HG02642 (cell line): ENCODE data around the gene IMMT.
"Not testable (repeated sequence)": the region's sequence is repeated elsewhere in the genome, so short reads cannot be mapped to it uniquely, and the experiment has no call there.

Experiments used
- ATAC-seq: cut with Tn5 transposase; IDR thresholded peaks from one replicate; pipeline ENCODE4 v1.9.1; 2021; ENCODE audit warnings: mild to moderate bottlenecking; ENCODE audit not compliant: unreplicated experiment, poor library complexity

Gene IMMT

GRCh38 chr2:86195055-86195807 is at the start of gene IMMT:
TSS of gene IMMT (minus strand) at chr2:86195462. CDS start at chr2:86195382, 80 bp downstream.
- ATAC-seq: peak; percentile 91

GRCh38 chr2:86244781-86245180 is 49.5 kb upstream of the IMMT start:
- ATAC-seq: not testable (repeated sequence)

GRCh38 chr2:86243950-86244733 is 48.9 kb upstream of the IMMT start:
- ATAC-seq: peak; percentile 47

DNA sequence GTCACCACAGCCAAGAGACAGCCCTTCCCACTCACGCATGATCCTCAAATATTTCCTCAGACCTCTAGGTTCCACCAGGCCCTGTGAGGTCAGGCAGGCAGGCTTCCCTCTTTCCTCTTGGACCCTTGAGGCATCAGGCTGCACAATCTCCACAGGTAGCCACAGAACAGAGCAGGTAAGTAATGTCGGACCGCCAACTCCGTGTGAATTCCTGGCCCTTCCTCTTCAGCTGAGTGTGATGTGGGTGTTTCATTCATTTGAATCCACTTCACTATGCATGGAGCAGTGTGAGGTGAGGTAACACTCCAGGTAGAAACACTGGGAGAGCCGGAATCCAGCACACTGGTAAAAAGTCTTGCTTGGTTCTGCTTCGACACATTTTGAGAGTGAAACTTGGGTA is 48.0 kb upstream of the IMMT start:
- ATAC-seq: no peak

DNA sequence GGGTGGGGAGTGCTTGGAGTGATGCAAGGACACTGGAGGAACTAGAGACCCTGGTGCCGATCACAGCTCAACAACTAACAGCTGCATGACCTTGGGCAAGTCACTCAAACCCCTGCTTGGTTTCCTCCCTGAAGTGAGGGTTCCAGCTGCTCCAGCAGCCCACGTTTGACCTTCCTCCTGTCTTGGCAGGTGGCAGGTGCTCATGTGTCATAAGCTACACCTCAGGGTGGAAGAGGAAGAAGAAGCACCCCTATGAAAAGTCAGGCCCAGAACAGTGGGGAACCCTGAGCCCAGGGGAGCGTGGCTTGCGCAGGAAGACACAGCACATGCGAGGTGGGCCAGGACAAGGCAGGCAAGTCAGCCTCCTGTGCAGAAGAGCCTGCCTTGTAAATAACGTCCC is 46.3 kb upstream of the IMMT start:
- ATAC-seq: no peak

GRCh38 chr2:86240251-86240650 is 45.0 kb upstream of the IMMT start:
- ATAC-seq: no peak

DNA sequence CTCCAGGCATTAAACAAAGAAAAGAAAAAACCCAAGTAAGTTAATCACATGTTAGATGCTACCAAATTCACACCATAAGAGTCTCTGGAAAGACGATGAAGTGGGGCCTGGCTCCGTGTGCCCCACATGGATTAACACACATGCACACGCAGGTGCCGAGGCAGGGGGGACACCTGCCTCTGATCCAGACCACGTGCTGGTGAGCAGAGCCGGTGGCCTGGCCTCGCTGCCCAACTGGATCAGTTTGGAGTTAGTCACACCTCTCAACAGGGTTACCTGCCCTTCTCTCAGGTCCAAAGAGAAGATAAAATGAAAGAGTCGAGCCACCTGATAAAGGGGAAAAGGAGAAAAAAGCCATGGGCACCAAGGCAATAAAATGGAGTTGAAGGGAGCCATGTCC is 44.5 kb upstream of the IMMT start:
- ATAC-seq: no peak

- ATAC-seq: no peak
These were observed 44.1 kb upstream of the IMMT start for GRCh38 chr2:86239326-86239725.

DNA sequence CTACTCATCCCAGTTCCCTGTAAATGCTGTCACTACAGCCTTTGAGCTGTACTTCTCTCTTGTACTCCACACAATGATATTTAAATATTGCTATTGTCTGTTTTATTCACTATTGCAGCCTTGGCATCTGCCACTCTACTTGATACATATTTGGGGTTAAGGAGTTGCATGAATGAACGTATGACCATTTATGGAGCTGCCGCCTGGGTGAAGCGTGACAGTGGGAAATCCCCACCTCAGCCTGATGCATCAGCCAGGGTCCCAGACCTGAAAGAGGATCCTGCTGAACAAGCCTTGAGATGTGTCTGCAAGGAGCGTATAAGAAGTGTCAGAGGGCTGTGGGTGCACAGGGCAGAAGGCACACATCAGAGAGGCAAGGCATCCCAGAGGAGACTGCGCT is 43.1 kb upstream of the IMMT start:
- peak; percentile 95 for ATAC-seq

DNA sequence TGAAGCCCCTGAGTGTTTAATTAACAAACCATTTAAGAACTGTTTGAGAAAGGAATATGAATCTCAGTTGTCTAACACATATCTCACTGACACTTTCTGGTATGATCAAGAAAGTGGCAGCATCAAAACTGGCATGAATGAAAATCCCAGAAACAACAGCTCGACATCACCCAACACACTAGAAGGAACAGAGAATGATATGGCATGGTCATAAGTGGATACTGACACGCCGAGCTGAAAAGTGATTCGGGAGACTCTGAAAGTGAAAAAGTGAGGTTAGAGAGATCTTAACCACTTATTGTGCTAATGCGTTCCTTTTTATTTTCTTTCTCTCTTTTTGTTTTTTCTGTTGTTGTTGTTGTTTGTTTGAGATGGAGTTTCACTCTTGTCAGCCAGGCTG is 41.9 kb upstream of the IMMT start:
- no peak for ATAC-seq

DNA sequence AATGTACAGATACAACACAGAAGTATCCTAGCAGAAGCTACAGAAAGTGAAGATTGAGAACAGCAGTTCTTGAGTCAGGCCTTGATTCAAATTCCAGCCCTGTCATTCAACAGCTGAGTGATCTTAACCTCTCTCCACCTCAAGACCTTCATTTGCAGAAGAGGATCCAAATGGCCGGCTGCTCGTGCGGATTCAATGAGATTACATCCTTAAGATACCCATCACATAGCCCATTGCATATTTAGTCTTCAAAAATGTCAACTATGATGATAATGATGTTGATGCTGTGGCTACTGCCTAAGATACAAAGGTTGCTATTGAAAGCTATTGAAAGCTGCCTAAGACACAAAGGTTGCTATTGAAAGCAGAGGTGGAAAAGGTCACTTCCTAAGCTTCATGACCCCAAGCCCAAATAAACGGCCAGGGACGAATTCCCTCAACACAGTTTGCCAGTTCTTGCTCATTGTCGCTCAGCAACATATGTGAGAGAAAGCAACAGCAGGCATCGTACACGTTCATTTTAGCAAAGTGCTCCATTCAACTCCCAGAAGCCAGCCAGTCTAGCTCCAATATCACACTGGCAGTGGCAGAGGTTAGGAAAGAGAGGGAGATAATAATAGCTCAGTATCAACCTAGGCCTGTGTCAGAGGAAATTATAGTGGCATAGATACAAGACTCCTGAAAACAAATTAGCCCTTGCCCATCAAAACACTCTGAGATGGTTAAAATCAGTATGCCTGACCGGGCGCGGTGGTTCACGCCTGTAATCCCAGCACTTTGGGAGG is 40.1 kb upstream of the IMMT start:
- ATAC-seq: no peak

GRCh38 chr2:86234563-86235131 is 39.4 kb upstream of the IMMT start:
- no peak for ATAC-seq

DNA sequence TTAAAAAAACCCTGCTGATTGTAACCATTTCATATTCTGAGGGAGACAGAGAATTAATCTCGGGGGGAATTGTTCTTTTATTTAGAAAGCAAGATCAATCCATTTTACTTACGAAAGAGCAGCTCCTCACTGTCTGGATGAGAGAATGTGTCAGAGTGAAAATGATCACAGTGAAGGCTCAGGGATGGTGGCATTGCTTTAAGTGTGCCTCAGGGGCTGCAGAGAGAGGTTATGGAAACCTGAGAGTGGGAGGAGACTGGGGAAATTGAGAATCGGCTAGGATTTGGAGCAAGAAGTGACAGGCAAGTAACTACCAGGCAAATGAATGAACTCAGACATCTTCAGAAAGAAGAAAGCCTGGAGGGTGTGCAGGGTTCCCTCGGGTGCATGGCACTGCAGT is 38.2 kb upstream of the IMMT start:
- ATAC-seq: no peak

- no peak for ATAC-seq
These were observed 37.6 kb upstream of the IMMT start for GRCh38 chr2:86232910-86233309.

GRCh38 chr2:86232373-86232784 is 37.1 kb upstream of the IMMT start:
- no peak for ATAC-seq

DNA sequence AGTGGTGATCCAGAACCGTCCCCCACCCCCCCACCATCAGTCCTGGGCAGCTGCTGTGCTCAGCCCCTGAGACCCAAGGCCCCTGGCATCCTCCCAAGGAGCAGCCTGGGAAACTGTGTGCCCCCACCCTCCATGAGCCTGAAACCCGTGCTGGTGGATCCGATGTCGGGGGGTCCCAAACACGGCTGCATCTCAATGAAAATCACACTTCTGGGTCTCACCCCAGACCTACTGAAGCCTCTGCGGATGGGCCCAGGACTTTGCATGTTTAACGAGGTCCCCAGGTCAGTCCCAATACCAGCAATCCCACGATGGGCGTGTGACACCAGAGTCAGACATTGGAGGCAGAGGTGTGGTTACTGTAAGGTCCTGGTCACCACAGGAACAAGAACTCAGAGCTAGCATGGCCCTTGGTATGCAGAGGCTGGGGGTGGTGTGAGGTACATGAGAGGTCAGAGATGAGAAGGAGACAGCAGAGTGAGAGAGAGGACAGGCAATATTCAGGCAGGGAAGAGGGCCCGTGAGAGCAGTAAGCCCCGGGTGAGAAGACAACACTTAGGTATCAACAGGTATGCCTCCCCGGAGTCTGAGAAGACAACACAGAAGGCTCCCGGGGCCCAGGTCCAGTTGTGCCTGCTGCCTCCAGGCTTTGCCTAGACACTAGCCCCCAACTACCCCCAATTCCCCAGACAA is 36.6 kb upstream of the IMMT start:
- ATAC-seq: no peak

GRCh38 chr2:86230961-86231360 is 35.7 kb upstream of the IMMT start:
- ATAC-seq: no peak

DNA sequence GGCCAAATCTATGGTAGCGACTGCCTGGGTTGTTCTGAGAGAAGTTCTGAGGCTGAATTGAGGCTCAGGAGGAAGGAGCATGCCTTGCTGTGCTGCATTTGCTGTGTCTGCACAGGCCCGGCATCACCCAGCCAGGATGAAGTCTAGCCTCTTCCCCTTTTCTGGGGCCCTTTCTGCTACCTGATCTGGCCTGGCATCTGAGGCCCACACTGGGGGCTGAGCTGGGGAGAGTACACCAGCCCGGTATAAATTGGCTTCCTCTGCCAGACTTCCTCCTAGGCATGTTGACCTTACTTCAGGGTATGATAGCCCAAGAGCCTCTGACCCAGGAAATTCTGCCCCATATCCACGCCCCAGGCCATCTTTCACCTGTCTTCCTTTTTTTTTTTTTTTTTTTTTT is 34.0 kb upstream of the IMMT start:
- ATAC-seq: no peak

DNA sequence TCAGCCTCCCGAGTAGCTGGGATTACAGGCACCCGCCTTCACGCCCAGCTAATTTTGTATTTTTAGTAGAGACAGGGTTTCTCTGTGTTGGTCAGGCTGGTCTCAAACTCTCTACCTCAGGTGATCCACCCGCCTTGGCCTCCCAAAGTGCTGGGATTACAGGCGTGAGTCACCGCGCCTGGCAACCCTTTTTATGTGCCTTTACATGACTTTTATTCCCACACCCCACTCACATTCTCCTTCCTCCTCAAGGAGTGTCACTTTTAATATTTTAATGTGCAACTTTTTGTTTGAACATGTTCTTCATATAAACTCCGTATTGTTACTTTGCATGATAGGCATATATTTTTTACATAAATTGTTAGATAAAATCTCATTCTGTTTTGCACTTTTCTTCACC is 33.3 kb upstream of the IMMT start:
- not testable (repeated sequence) for ATAC-seq

GRCh38 chr2:86227685-86228084 is 32.4 kb upstream of the IMMT start:
- no peak for ATAC-seq
